Activated effector memory CD4-positive, alpha-beta T cell treated with anti-CD3 and anti-CD28 coated beads, Interleukin-2, amount 50 U/mL, for 16 hours (primary cell): Measurements from ENCODE around the gene SHC2.
"Not testable (repeated sequence)": the region's sequence is repeated elsewhere in the genome, so short reads cannot be mapped to it uniquely, and the experiment has no call there.

ENCODE experiments used
- DNase-seq: peaks from one replicate; pipeline ENCODE4 v3.0.0-alpha.2; 2020

SHC2 gene

GRCh38 chr19:444677-445210, 16.1 kb downstream of the SHC2 start:
- DNase-seq: no peak

GRCh38 chr19:443005-443404, 17.8 kb downstream of the SHC2 start:
- no peak for DNase-seq

- DNase-seq: no peak
These were observed 18.7 kb downstream of the SHC2 start for GRCh38 chr19:442085-442484.

GRCh38 chr19:441213-441836, 19.5 kb downstream of the SHC2 start:
- no peak for DNase-seq

- DNase-seq: no peak
These were observed 20.2 kb downstream of the SHC2 start for GRCh38 chr19:440391-441212.

- no peak for DNase-seq
These were observed 21.5 kb downstream of the SHC2 start for GRCh38 chr19:439167-439900.

- no peak for DNase-seq
These were observed 22.3 kb downstream of the SHC2 start for GRCh38 chr19:438416-438958.

- no peak for DNase-seq
These were observed 23.8 kb downstream of the SHC2 start for GRCh38 chr19:437041-437440.

- no peak for DNase-seq
These were observed 24.4 kb downstream of the SHC2 start for GRCh38 chr19:436413-436950.

- DNase-seq: no peak
These were observed 25.0 kb downstream of the SHC2 start for GRCh38 chr19:435707-436412.

- no peak for DNase-seq
These were observed 25.7 kb downstream of the SHC2 start for GRCh38 chr19:435056-435706.

- no peak for DNase-seq
These were observed 26.5 kb downstream of the SHC2 start for GRCh38 chr19:434152-434960.

- DNase-seq: no peak
These were observed 30.1 kb downstream of the SHC2 start for GRCh38 chr19:430701-431100.

GRCh38 chr19:428149-428548, 32.7 kb downstream of the SHC2 start:
- DNase-seq: no peak

- DNase-seq: not testable (repeated sequence)
These were observed 33.2 kb downstream of the SHC2 start for GRCh38 chr19:427675-428074.

- DNase-seq: no peak
These were observed 33.9 kb downstream of the SHC2 start for GRCh38 chr19:426725-427445.

- no peak for DNase-seq
These were observed 35.8 kb downstream of the SHC2 start for GRCh38 chr19:425056-425455.

- no peak for DNase-seq
These were observed 36.3 kb downstream of the SHC2 start for GRCh38 chr19:424546-424945.

GRCh38 chr19:423691-424466, 37.0 kb downstream of the SHC2 start:
- DNase-seq: no peak

GRCh38 chr19:422917-423226, 38.0 kb downstream of the SHC2 start:
- not testable (repeated sequence) for DNase-seq
